T47D (cell line): ENCODE measurements around the gene ARSH.
"Not testable (repeated sequence)": the region's sequence is repeated elsewhere in the genome, so short reads cannot be mapped to it uniquely, and the experiment has no call there.

Source experiments
- DNase-seq, 2 experiments: peaks; one replicate each; pipeline versions ENCODE4 v3.0.0 to v3.0.0-alpha.2; 2011 to 2012; ENCODE audit warnings: low read depth in 1 of 2, low spot score in 1 of 2
- JUND ChIP-seq: IDR thresholded peaks from 2 replicates; pipeline ENCODE4 v1.6.1; 2012; ENCODE audit warnings: low read depth
- in situ Hi-C: cut with HindIII; loops from 2 replicates; pipeline ENCODE4 v1.10.0; 2016; ENCODE audit warnings: low sequenced_read_pairs, low pct_unique_long_range_greater_than_20kb

The ARSH gene

GRCh38 chrX:3006495-3006894 is at the start of gene ARSH:
TSS of gene ARSH (plus strand) at chrX:3006546. CDS start at chrX:3006613, 67 bp downstream.
- DNase-seq = no peak
- no peak for TF ChIP-seq JUND
- in situ Hi-C loops = no loop called here

GRCh38 chrX:2958199-2958598 is 48.1 kb upstream of the ARSH start:
- TF ChIP-seq JUND = no peak
- no peak for DNase-seq
- in situ Hi-C loops = no loop called here

GRCh38 chrX:2960861-2961515 is 45.4 kb upstream of the ARSH start:
- no peak for DNase-seq
- TF ChIP-seq JUND = no peak
- in situ Hi-C loops = no loop called here

GRCh38 chrX:2962381-2962780 is 44.0 kb upstream of the ARSH start:
- no peak for TF ChIP-seq JUND
- no peak for DNase-seq
- in situ Hi-C loops = no loop called here

- in situ Hi-C loops, DNase-seq: not testable (repeated sequence)
These were observed 42.9 kb upstream of the ARSH start for GRCh38 chrX:2963449-2963848.

GRCh38 chrX:2963992-2964794 is 42.2 kb upstream of the ARSH start:
- DNase-seq, in situ Hi-C loops: not testable (repeated sequence)

- DNase-seq = no peak
- in situ Hi-C loops = no loop called here
- no peak for TF ChIP-seq JUND
These were observed 40.4 kb upstream of the ARSH start for GRCh38 chrX:2965965-2966364.

- in situ Hi-C loops = no loop called here
- DNase-seq = no peak
- no peak for TF ChIP-seq JUND
These were observed 39.3 kb upstream of the ARSH start for GRCh38 chrX:2967012-2967411.

- DNase-seq = no peak
- TF ChIP-seq JUND = no peak
- in situ Hi-C loops = no loop called here
These were observed 38.8 kb upstream of the ARSH start for GRCh38 chrX:2967584-2967983.

GRCh38 chrX:2967998-2968909 is 38.1 kb upstream of the ARSH start:
- in situ Hi-C loops = no loop called here
- TF ChIP-seq JUND = no peak
- peak; percentile 18 to 68 for DNase-seq

GRCh38 chrX:2969021-2969420 is 37.3 kb upstream of the ARSH start:
- DNase-seq = no peak
- no peak for TF ChIP-seq JUND
- in situ Hi-C loops = no loop called here

- no peak for DNase-seq
- in situ Hi-C loops = no loop called here
- TF ChIP-seq JUND = no peak
These were observed 34.0 kb upstream of the ARSH start for GRCh38 chrX:2972391-2972790.

- TF ChIP-seq JUND = no peak
- DNase-seq = no peak
- in situ Hi-C loops = no loop called here
These were observed 31.4 kb upstream of the ARSH start for GRCh38 chrX:2974961-2975360.

GRCh38 chrX:2978639-2979038 is 27.7 kb upstream of the ARSH start:
- DNase-seq, in situ Hi-C loops: not testable (repeated sequence)
